MM.1S (cell line): ENCODE results near the gene LSAMP.

Experiments
- DNase-seq: peaks from one replicate; pipeline ENCODE4 v3.0.0-alpha.2; 2015
- H2AFZ ChIP-seq: fragments of 300-600 bp; sonication (generic); 2 replicates; pipeline ENCODE4 v1.6.0; 2016; ENCODE audit warnings: antibody characterized with exemption, low read length
- H3F3A ChIP-seq: fragments of 300-600 bp; sonication (generic); 2 replicates; pipeline ENCODE4 v1.6.1; 2016; ENCODE audit warnings: mild to moderate bottlenecking, antibody characterized with exemption, low read length, moderate library complexity, mixed read lengths; ENCODE audit not compliant: insufficient read depth
- H3K27ac ChIP-seq: fragments of 300-600 bp; sonication (generic); 2 replicates; pipeline ENCODE4 v1.5.1; 2016; ENCODE audit warnings: mild to moderate bottlenecking, low read length
- H3K27me3 ChIP-seq: fragments of 300-600 bp; sonication (generic); replicated peaks from 2 replicates; pipeline ENCODE4 v1.6.0; 2016; ENCODE audit warnings: low read length; ENCODE audit not compliant: insufficient read depth
- H3K36me3 ChIP-seq: fragments of 300-600 bp; sonication (generic); replicated peaks from 2 replicates; pipeline ENCODE4 v1.6.1; 2016; ENCODE audit warnings: mild to moderate bottlenecking, low read length, mixed read lengths; ENCODE audit not compliant: insufficient read depth
- H3K4me1 ChIP-seq: fragments of 300-600 bp; sonication (generic); 2 replicates; pipeline ENCODE4 v1.6.1; 2016; ENCODE audit warnings: low read length, mixed read lengths
- H3K4me2 ChIP-seq: fragments of 300-600 bp; sonication (generic); 2 replicates; pipeline ENCODE4 v1.6.0; 2016; ENCODE audit warnings: low read depth, low read length
- H3K4me3 ChIP-seq: fragments of 300-600 bp; sonication (generic); 2 replicates; pipeline ENCODE4 v1.5.1; 2016; ENCODE audit warnings: low read length, mixed read lengths
- H3K79me2 ChIP-seq: fragments of 300-600 bp; sonication (generic); 2 replicates; pipeline ENCODE4 v1.6.1; 2016; ENCODE audit warnings: mixed run types, low read length, mixed read lengths
- H3K9ac ChIP-seq: fragments of 300-600 bp; sonication (generic); 2 replicates; pipeline ENCODE4 v1.6.1; 2016; ENCODE audit warnings: low read length, mixed read lengths
- H3K9me2 ChIP-seq: fragments of 300-600 bp; sonication (generic); replicated peaks from 2 replicates; pipeline ENCODE4 v1.6.1; 2016; ENCODE audit warnings: mild to moderate bottlenecking, low read length, mixed read lengths; ENCODE audit not compliant: insufficient read depth
- H3K9me3 ChIP-seq: fragments of 300-600 bp; sonication (generic); replicated peaks from 2 replicates; pipeline ENCODE4 v1.6.1; 2016; ENCODE audit warnings: mild to moderate bottlenecking, low read length, mixed read lengths; ENCODE audit not compliant: insufficient read depth
- H4K20me1 ChIP-seq: fragments of 300-600 bp; sonication (generic); 2 replicates; pipeline ENCODE4 v1.6.1; 2016; ENCODE audit warnings: mild to moderate bottlenecking, low read length, moderate library complexity, mixed read lengths; ENCODE audit not compliant: insufficient read depth
- EZH2 ChIP-seq: fragments of 300-600 bp; sonication (generic); optimal IDR thresholded peaks from 2 replicates; pipeline ENCODE3; 2017; ENCODE audit warnings: low read depth, mild to moderate bottlenecking, antibody characterized with exemption, low read length, mixed read lengths
- EZH2phosphoT487 ChIP-seq: fragments of 300-600 bp; sonication (generic); IDR thresholded peaks from 2 replicates; pipeline ENCODE4 v1.6.1; 2018; ENCODE audit warnings: antibody characterized with exemption, low read length
- TF ChIP-seq, protein P1 (sequence below): fragments of 300-600 bp; sonication (generic); IDR thresholded peaks from 2 replicates; pipeline ENCODE4 v1.5.1; 2016; ENCODE audit warnings: antibody characterized with exemption, low read length, mixed read lengths

LSAMP gene

DNA sequence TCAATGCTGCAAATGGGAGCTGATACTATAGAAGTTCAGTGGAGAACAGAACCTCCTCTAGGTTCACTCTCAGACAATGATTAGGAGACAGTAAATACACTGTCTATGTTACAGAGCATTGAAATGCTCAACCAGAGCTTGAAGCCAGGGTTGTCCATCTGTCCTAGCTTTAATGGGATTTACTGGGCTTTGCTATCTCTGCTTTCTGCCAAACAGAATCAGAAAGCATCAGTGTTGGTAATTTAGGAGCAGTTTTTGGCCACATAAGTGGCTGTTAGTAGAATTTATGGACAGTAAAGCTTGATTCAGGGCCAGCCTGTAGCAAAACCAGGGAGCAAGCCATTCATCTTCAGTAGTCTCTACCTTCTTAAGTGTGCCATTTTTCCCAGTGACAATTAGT, 396.3 kb downstream of the LSAMP start:
- no peaks in the 10 kb centered on the region for H3K36me3 ChIP-seq
- no peak overlapping the region for H3K4me3 ChIP-seq
- no peaks in the 10 kb centered on the region for H3K27me3 ChIP-seq
- no peak overlapping the region for H3K27ac ChIP-seq
- no peak for DNase-seq
- H3K4me2 ChIP-seq: no peak overlapping the region
- TF ChIP-seq EZH2phosphoT487 (no peak), EZH2 (no peak)
- TF ChIP-seq, protein P1, sequence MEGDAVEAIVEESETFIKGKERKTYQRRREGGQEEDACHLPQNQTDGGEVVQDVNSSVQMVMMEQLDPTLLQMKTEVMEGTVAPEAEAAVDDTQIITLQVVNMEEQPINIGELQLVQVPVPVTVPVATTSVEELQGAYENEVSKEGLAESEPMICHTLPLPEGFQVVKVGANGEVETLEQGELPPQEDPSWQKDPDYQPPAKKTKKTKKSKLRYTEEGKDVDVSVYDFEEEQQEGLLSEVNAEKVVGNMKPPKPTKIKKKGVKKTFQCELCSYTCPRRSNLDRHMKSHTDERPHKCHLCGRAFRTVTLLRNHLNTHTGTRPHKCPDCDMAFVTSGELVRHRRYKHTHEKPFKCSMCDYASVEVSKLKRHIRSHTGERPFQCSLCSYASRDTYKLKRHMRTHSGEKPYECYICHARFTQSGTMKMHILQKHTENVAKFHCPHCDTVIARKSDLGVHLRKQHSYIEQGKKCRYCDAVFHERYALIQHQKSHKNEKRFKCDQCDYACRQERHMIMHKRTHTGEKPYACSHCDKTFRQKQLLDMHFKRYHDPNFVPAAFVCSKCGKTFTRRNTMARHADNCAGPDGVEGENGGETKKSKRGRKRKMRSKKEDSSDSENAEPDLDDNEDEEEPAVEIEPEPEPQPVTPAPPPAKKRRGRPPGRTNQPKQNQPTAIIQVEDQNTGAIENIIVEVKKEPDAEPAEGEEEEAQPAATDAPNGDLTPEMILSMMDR: no peak
- H4K20me1 ChIP-seq: no peaks in the 10 kb centered on the region
- no peaks in the 10 kb centered on the region for H3K79me2 ChIP-seq
- no peaks in the 10 kb centered on the region for H3K9me2 ChIP-seq
- no peak overlapping the region for H2AFZ ChIP-seq
- no peak overlapping the region for H3K9ac ChIP-seq
- no peaks in the 10 kb centered on the region for H3F3A ChIP-seq
- H3K9me3 ChIP-seq: no peaks in the 10 kb centered on the region
- H3K4me1 ChIP-seq: no peaks in the 10 kb centered on the region

DNA sequence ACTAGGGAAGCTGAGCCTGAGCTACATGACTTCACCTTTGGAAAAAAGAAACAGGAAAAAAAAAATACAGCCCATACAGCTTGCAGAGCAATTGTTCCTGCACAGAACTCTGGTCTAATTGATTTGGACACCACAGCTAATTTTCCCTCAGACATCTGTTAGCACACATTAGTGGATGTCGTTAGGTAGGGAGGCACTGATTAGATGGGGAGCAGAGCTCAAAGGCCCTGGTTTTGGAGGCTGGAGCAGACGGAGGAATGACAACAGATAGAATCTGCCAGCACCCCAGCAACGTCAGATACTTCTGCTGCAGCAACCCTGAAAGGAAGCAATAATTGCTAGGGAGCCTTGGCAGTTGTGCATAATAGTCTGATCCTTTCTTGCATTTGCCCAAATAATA, 398.9 kb downstream of the LSAMP start:
- no peak for DNase-seq
- H3F3A ChIP-seq: no peaks in the 10 kb centered on the region
- H3K4me2 ChIP-seq: no peak overlapping the region
- no peaks in the 10 kb centered on the region for H3K36me3 ChIP-seq
- H3K79me2 ChIP-seq: no peaks in the 10 kb centered on the region
- no peaks in the 10 kb centered on the region for H4K20me1 ChIP-seq
- H3K9me3 ChIP-seq: no peaks in the 10 kb centered on the region
- H3K27ac ChIP-seq: no peak overlapping the region
- H3K9ac ChIP-seq: no peak overlapping the region
- no peaks in the 10 kb centered on the region for H3K27me3 ChIP-seq
- no peak overlapping the region for H3K4me3 ChIP-seq
- H3K4me1 ChIP-seq: no peaks in the 10 kb centered on the region
- TF ChIP-seq, protein P1: no peak
- TF ChIP-seq EZH2phosphoT487 (no peak), EZH2 (no peak)
- H3K9me2 ChIP-seq: no peaks in the 10 kb centered on the region
- H2AFZ ChIP-seq: no peak overlapping the region

DNA sequence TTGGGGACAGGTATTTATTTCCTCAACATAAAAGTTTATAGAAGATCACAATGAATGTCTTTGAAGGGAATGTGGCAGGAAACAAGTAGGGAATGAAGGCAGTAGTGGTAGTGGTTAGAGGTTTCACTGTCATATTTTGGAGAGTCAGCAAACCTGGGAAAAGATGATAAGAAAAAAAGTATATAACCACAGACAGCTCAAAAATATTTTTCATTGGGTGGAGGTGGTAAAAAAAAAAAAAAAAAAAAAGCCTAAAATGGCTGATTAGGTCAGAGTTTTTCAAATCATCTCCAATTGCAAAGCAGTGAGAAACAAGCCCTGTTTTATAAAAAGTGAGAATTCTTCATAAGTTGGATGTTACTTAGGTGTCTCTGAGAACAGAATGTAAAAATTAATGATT, 400.0 kb downstream of the LSAMP start:
- Histone ChIP-seq H3K27me3 (no peaks in the 10 kb centered on the region), H2AFZ (no peak overlapping the region), H3K9me2 (no peaks in the 10 kb centered on the region), H3K4me2 (no peak overlapping the region), H4K20me1 (no peaks in the 10 kb centered on the region), H3K27ac (no peak overlapping the region), H3K4me1 (no peaks in the 10 kb centered on the region), H3K79me2 (no peaks in the 10 kb centered on the region), H3K4me3 (no peak overlapping the region), H3F3A (no peaks in the 10 kb centered on the region), H3K9me3 (no peaks in the 10 kb centered on the region), H3K36me3 (no peaks in the 10 kb centered on the region), H3K9ac (no peak overlapping the region)
- TF ChIP-seq EZH2: no peak
- no peak for TF ChIP-seq EZH2phosphoT487
- TF ChIP-seq, protein P1: no peak
- DNase-seq: no peak
